ENCODE measurements around the gene PLEKHO1.
"Not testable (repeated sequence)": the region's sequence is repeated elsewhere in the genome, so short reads cannot be mapped to it uniquely, and the experiment has no call there.

PLEKHO1 gene

GRCh38 chr1:150149271-150150132, at the start of gene PLEKHO1:
Gene PLEKHO1, plus strand, starts transcription at chr1:150149916. Its CDS starts 342 bp downstream, at chr1:150150258.
- peak; percentile 83 for DNase-seq (ENCODE audit: low read depth)

GRCh38 chr1:150102986-150103385, 46.7 kb upstream of the PLEKHO1 start:
- DNase-seq (ENCODE audit: low read depth) = no peak

- no peak for DNase-seq (ENCODE audit: low read depth)
These were observed 43.4 kb upstream of the PLEKHO1 start for GRCh38 chr1:150106341-150106740.

GRCh38 chr1:150109586-150109985, 40.1 kb upstream of the PLEKHO1 start:
- no peak for DNase-seq (ENCODE audit: low read depth)

GRCh38 chr1:150110116-150110515, 39.6 kb upstream of the PLEKHO1 start:
- no peak for DNase-seq (ENCODE audit: low read depth)

- no peak for DNase-seq (ENCODE audit: low read depth)
These were observed 38.0 kb upstream of the PLEKHO1 start for GRCh38 chr1:150111670-150112069.

- no peak for DNase-seq (ENCODE audit: low read depth)
These were observed 34.6 kb upstream of the PLEKHO1 start for GRCh38 chr1:150115121-150115520.

GRCh38 chr1:150118716-150119115, 31.0 kb upstream of the PLEKHO1 start:
- DNase-seq (ENCODE audit: low read depth) = no peak

- no peak for DNase-seq (ENCODE audit: low read depth)
These were observed 28.4 kb upstream of the PLEKHO1 start for GRCh38 chr1:150121236-150121862.

GRCh38 chr1:150126811-150127210, 22.9 kb upstream of the PLEKHO1 start:
- no peak for DNase-seq (ENCODE audit: low read depth)

GRCh38 chr1:150127464-150127863, 22.3 kb upstream of the PLEKHO1 start:
- no peak for DNase-seq (ENCODE audit: low read depth)

- no peak for DNase-seq (ENCODE audit: low read depth)
These were observed 21.8 kb upstream of the PLEKHO1 start for GRCh38 chr1:150127868-150128267.

- no peak for DNase-seq (ENCODE audit: low read depth)
These were observed 17.3 kb upstream of the PLEKHO1 start for GRCh38 chr1:150132372-150132771.

- no peak for DNase-seq (ENCODE audit: low read depth)
These were observed 15.2 kb upstream of the PLEKHO1 start for GRCh38 chr1:150134537-150134936.

- not testable (repeated sequence) for DNase-seq (ENCODE audit: low read depth)
These were observed 14.3 kb upstream of the PLEKHO1 start for GRCh38 chr1:150135400-150135799.

GRCh38 chr1:150138044-150138443, 11.7 kb upstream of the PLEKHO1 start:
- DNase-seq (ENCODE audit: low read depth) = no peak

- no peak for DNase-seq (ENCODE audit: low read depth)
These were observed 8.3 kb upstream of the PLEKHO1 start for GRCh38 chr1:150141452-150141851.

GRCh38 chr1:150142083-150142482, 7.6 kb upstream of the PLEKHO1 start:
- no peak for DNase-seq (ENCODE audit: low read depth)

- DNase-seq (ENCODE audit: low read depth) = no peak
These were observed 5.1 kb upstream of the PLEKHO1 start for GRCh38 chr1:150144606-150145005.

GRCh38 chr1:150146016-150146415, 3.7 kb upstream of the PLEKHO1 start:
- DNase-seq (ENCODE audit: low read depth) = not testable (repeated sequence)

GRCh38 chr1:150146849-150147542, 2.7 kb upstream of the PLEKHO1 start:
- DNase-seq (ENCODE audit: low read depth) = no peak

- DNase-seq (ENCODE audit: low read depth) = no peak
These were observed 862 bp upstream of the PLEKHO1 start for GRCh38 chr1:150148837-150149270.

All from stimulated activated CD8-positive, alpha-beta memory T cell treated with anti-CD3 and anti-CD28 coated beads, Interleukin-12 subunit alpha, Interleukin-12 subunit beta, amount 100 ng/mL, for 4 hours (primary cell).